Heart left ventricle (tissue), 16 donors: Measurements from ENCODE around the gene EEF1A1. TPM values are rescaled to one million over a fixed set of nuclear protein-coding genes. Genes with fewer than 3 reads are reported as not detected.
"Not testable (repeated sequence)": the region's sequence is repeated elsewhere in the genome, so short reads cannot be mapped to it uniquely, and the experiment has no call there.

ENCODE experiments used
- ATAC-seq, 4 donors: fragments of 200-7000 bp; cut with Tn5 transposase; one replicate each; pipeline ENCODE4 v1.9.1; 2020 to 2022; ENCODE audit warnings: moderate library complexity in 4 of 4, mild to moderate bottlenecking in 3 of 4, moderate number of reproducible peaks in 1 of 4
- DNase-seq, 5 donors: peaks; one replicate each; pipeline ENCODE4 v3.0.0-alpha.2; 2020
- H3K27ac ChIP-seq, 12 donors: fragments of 200-600 bp; sonication (generic) in 4 of 12; one replicate each; pipeline versions ENCODE4 v1.5.0 to v1.8.0; 2016 to 2022; ENCODE audit warnings: mild to moderate bottlenecking in 2 of 12
- H3K27me3 ChIP-seq, 9 donors: fragments of 200-600 bp; sonication (generic) in 2 of 9; one replicate each; pipeline versions ENCODE4 v1.5.1 to v1.8.0; 2016 to 2022; ENCODE audit warnings: mild to moderate bottlenecking in 3 of 9
- H3K36me3 ChIP-seq, 9 donors: fragments of 200-600 bp; sonication (generic) in 2 of 9; one replicate each; pipeline versions ENCODE4 v1.5.0 to v1.8.0; 2018 to 2022; ENCODE audit warnings: mild to moderate bottlenecking in 2 of 9
- H3K4me1 ChIP-seq, 12 donors: fragments of 200-600 bp; sonication (generic) in 4 of 12; one replicate each; pipeline versions ENCODE4 v1.5.0 to v1.8.0; 2016 to 2022; ENCODE audit warnings: mild to moderate bottlenecking in 3 of 12
- H3K4me3 ChIP-seq, 12 donors: fragments of 200-600 bp; sonication (generic) in 4 of 12; one replicate each; pipeline versions ENCODE4 v1.5.0 to v1.8.0; 2017 to 2022; ENCODE audit warnings: mild to moderate bottlenecking in 9 of 12, moderate library complexity in 4 of 12
- H3K9me3 ChIP-seq, 12 donors: fragments of 200-600 bp; sonication (generic) in 4 of 12; one replicate each; pipeline versions ENCODE4 v1.5.0 to v1.8.0; 2016 to 2022; ENCODE audit warnings: mild to moderate bottlenecking in 1 of 12
- POLR2A ChIP-seq, 2 donors: fragments of 450-650 bp; IDR thresholded peaks; one replicate each; pipeline ENCODE4 v1.6.1; 2017; ENCODE audit warnings: antibody characterized with exemption in 2 of 2, mild to moderate bottlenecking in 2 of 2, moderate library complexity in 2 of 2
- whole genome bisulfite sequencing, 4 donors: extraction: QIAGEN DNeasy Blood & Tissue Kit in 2 of 4; methylation state at CpG; one replicate each; pipeline versions ENCODE4 v1.1.5 to v1.1.7; 2013 to 2018; 5-methylcytosine and 5-hydroxymethylcytosine counted together
- intact Hi-C, 10 donors: fragments of 100-400 bp; cut with DNase I; formaldehyde crosslinking; loops; one replicate each; pipeline versions ENCODE4 v1.11.1 to v1.14.2; 2022
- polyA plus RNA-seq, 2 donors: library from polyadenylated mRNA; stranded (reverse); fragments of 200-250 nt; gene quantifications; one replicate each; pipeline ENCODE4 v1.2.3, GENCODE V29; 2013
- total RNA-seq, 9 donors: library from RNA; depleted of rRNA in 2 of 9; stranded (reverse); fragments of >200 nt in 2 of 9; fragmentation: NEBNext Ultra II Directional in 3 of 9; extraction: Animal tissue kit (Norgen Biotek cat#: 25700) in 3 of 9; gene quantifications; one replicate each; pipeline versions ENCODE4 v1.1.0 to v1.2.4, GENCODE V29; 2016 to 2023
- TF ChIP-seq, protein P1 (sequence below), 12 donors: fragments of 200-600 bp; sonication (generic) in 4 of 12; IDR thresholded peaks; one replicate each; pipeline versions ENCODE4 v1.5.0 to v1.8.0; 2018 to 2022; ENCODE audit warnings: antibody characterized with exemption in 12 of 12, mild to moderate bottlenecking in 5 of 12
- donor health status: ischemic (EF 13 %, LVEDD 7.1; RV severe dilation, severe dysfunction).
- donor health status: healthy with polysubstance abuse.
- donor health status: DM: no; HTN: yes; CAD: no.
- donor health status: DM: no; HTN: no; CAD: no.
- donor health status: ischemic (EF 25% LVEDD 6.9; RV normal size, moderate dysfunction).
- donor health status: ischemic (EF 25% LVEDD 5.7; RV mildly dilated, moderate dysfunction).
- donor health status: healthy.
- donor health status: DM: yes; HTN: yes; CAD: no.
- donor health status: ischemic (EF 35%, LVEDD 5.7; RV mildly dilated, moderate dysfunction).
- donor health status: nonischemic (EF 11% LVEDD 7.7; RV severe dilation, severe dysfunction).
- donor health status: DM: yes; HTN: yes; CAD: no.
- donor health status: PGD.
- donor health status: ischemic (EF 29% LVEDD 5.4; RV normal size, mild dysfunction).
- donor health status: nonischemic (EF 23%, LVEDD 6.1; RV moderate dilation, normal function).

The EEF1A1 gene
- total and polyA plus RNA-seq, 11 donors = 743 to 4,205 (median 1,528) TPM

DNA sequence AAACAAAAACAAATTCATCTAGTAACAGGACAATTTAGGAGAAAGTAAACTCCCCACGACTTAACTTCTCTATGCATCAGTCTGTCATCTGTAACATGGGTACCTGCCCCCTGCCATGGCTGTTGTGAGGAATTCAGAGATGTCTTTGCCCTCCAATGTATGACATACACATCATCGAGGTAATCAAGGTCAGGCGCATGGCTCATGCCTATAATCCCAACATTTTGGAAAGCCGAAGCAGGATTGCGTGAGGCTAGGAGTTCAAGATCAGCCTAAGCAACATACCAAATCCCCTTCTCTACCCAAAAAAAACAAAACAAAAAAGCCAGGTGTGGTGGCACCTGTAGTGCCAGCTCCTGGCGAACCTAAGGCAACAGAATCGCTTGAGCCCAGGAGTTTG, 9.0 kb downstream of the EEF1A1 start:
- H3K4me1 ChIP-seq = peaks cover 0 to 26% (median 11%) of the 10 kb centered on the region in 12 donors
- WGBS, 4 donors = 93 to 95% (median 94%) methylated on average over 7 of the region's 7 CpGs
- no peaks in the 10 kb centered on the region for H3K27me3 ChIP-seq
- no peaks in the 10 kb centered on the region for H3K9me3 ChIP-seq
- TF ChIP-seq POLR2A (IDR thresholded peaks at IDR 0.05) = no peak
- TF ChIP-seq, protein P1, sequence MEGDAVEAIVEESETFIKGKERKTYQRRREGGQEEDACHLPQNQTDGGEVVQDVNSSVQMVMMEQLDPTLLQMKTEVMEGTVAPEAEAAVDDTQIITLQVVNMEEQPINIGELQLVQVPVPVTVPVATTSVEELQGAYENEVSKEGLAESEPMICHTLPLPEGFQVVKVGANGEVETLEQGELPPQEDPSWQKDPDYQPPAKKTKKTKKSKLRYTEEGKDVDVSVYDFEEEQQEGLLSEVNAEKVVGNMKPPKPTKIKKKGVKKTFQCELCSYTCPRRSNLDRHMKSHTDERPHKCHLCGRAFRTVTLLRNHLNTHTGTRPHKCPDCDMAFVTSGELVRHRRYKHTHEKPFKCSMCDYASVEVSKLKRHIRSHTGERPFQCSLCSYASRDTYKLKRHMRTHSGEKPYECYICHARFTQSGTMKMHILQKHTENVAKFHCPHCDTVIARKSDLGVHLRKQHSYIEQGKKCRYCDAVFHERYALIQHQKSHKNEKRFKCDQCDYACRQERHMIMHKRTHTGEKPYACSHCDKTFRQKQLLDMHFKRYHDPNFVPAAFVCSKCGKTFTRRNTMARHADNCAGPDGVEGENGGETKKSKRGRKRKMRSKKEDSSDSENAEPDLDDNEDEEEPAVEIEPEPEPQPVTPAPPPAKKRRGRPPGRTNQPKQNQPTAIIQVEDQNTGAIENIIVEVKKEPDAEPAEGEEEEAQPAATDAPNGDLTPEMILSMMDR (IDR thresholded peaks at IDR 0.05) = no peak
- no peak overlapping the region for H3K4me3 ChIP-seq
- no peak overlapping the region for H3K27ac ChIP-seq
- no peak for DNase-seq
- intact Hi-C loops = loop anchor here in 2 of 10 donors (5.0 to 10.0 kb wide), 2 partner anchors 101 to 223 kb away; no protein-coding TSS in a partner anchor
- peaks cover 0 to 37% (median 24%) of the 10 kb centered on the region in 9 donors for H3K36me3 ChIP-seq
- ATAC-seq = no peak

DNA sequence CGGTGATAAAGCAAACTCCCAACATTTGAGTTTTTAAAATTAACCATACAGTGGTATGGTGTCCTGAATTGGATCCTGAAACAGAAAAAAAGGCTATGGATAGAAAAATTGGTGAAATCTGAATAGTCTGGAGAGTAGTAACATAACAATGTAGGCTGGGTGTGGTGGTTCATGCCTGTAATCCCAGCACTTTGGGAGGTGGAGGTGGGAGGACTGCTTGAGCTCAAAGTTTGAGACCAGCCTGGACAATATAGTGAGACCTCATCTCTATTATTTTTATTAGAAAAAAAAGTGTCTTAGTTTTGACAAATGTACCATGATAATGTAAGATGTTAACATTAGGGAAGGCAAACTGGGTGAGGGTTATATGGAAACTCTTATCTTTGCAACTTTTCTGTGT, 11.0 kb downstream of the EEF1A1 start:
- H3K9me3 ChIP-seq = peaks cover 0 to 4% (median 0%) of the 10 kb centered on the region in 12 donors
- ATAC-seq (no peak), DNase-seq (no peak)
- peaks cover 0 to 7% (median 0%) of the 10 kb centered on the region in 12 donors for H3K4me1 ChIP-seq
- no peak overlapping the region for H3K4me3 ChIP-seq
- H3K27ac ChIP-seq = no peak overlapping the region
- peaks cover 0 to 18% (median 5%) of the 10 kb centered on the region in 9 donors for H3K36me3 ChIP-seq
- intact Hi-C loops = loop anchor here in 3 of 10 donors (2.0 to 10.0 kb wide), 3 partner anchors 102 to 225 kb away; no protein-coding TSS in a partner anchor
- no peak for TF ChIP-seq POLR2A (IDR thresholded peaks at IDR 0.05)
- TF ChIP-seq, protein P1 (IDR thresholded peaks at IDR 0.05) = no peak
- H3K27me3 ChIP-seq = no peaks in the 10 kb centered on the region
- 91 to 100% (median 98%) methylated on average over 1 of the region's 1 CpG for whole genome bisulfite sequencing, 4 donors

DNA sequence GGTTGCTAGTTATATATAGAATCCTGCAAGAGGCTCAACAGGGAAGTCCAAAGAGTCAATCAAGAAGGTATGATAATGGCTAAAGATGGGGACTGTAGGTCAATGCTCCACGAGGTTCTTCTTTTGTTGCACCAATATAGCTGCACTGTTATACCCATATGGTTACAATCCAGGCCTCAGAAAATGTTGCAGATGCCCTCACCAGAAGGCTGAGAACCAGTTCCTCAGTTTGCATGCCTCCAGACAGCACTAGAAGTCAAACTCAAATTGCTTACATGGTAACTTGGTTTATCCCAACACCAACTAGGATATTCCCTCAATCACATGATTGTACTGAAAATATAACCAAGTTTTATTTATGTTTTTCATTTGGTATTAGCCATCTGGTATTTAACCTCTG, 12.1 kb downstream of the EEF1A1 start:
- peak overlapping the region in 1 of 12 donors; percentile 23 for H3K27ac ChIP-seq
- no peak overlapping the region for H3K4me3 ChIP-seq
- H3K9me3 ChIP-seq = peaks cover 0 to 4% (median 0%) of the 10 kb centered on the region in 12 donors
- H3K36me3 ChIP-seq = peaks cover 0 to 19% (median 10%) of the 10 kb centered on the region in 9 donors
- no peak for DNase-seq
- WGBS, 4 donors = 53 to 75% (median 63%) methylated on average over 1 of the region's 1 CpG
- H3K27me3 ChIP-seq = no peaks in the 10 kb centered on the region
- ATAC-seq = no peak
- TF ChIP-seq POLR2A (IDR thresholded peaks at IDR 0.05) = no peak
- TF ChIP-seq, protein P1 (IDR thresholded peaks at IDR 0.05) = no peak
- peaks cover 0 to 5% (median 0%) of the 10 kb centered on the region in 12 donors for H3K4me1 ChIP-seq
- intact Hi-C loops = loop anchor here in 1 of 10 donors (2.0 kb wide), 1 partner anchor 106 kb away; no protein-coding TSS in a partner anchor

DNA sequence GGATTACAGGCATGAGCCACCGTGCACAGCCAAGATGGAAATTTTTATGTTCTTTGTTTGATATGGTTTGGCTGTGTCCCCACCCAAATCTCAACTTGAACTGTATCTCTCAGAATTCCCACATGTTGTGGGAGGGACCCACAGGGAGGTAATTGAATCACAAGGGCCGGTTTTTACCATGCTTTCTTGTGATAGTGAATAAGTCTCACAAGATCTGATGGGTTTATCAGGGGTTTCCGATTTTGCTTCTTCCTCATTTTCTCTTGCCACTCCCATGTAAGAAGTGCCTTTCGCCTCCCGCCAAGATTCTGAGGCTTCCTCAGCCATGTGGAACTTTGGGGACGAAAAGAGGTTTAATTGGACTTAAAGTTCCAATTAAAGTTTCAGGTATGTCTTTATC, 14.6 kb downstream of the EEF1A1 start:
- no peak for ATAC-seq
- peaks cover 0 to 39% (median 34%) of the 10 kb centered on the region in 9 donors for H3K36me3 ChIP-seq
- peaks cover 0 to 4% (median 0%) of the 10 kb centered on the region in 12 donors for H3K9me3 ChIP-seq
- peaks cover 0 to 11% (median 0%) of the 10 kb centered on the region in 12 donors for H3K4me1 ChIP-seq
- H3K4me3 ChIP-seq = no peak overlapping the region
- 88 to 94% (median 90%) methylated on average over 6 of the region's 6 CpGs for WGBS, 4 donors
- H3K27me3 ChIP-seq = no peaks in the 10 kb centered on the region
- no peak for DNase-seq
- intact Hi-C loops = no loop called here
- TF ChIP-seq, protein P1 (IDR thresholded peaks at IDR 0.05) = no peak
- no peak for TF ChIP-seq POLR2A (IDR thresholded peaks at IDR 0.05)
- no peak overlapping the region for H3K27ac ChIP-seq

DNA sequence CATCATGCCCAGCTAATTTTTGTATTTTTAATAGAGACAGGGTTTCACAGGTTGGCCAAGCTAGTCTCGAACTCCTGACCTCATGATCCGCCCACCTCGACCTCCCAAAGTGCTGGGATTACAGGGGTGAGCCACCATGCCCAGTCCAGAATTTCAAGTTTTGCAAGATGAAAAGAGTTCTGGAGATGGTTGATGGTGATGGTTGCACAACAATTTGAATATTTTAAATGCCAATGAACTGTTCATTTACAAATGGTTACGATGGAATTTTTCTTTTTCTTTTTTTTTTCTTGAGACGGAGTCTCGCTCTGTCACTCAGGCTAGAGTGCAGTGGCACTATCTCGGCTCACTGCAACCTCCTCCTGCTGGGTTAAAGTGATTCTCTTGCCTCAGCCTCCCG, 15.1 kb downstream of the EEF1A1 start:
- H3K27ac ChIP-seq, DNase-seq, ATAC-seq, H3K4me3 ChIP-seq, intact Hi-C loops, H3K27me3 ChIP-seq, H3K9me3 ChIP-seq: not testable (repeated sequence)
- peaks cover 0 to 11% (median 0%) of the 10 kb centered on the region in 12 donors for H3K4me1 ChIP-seq
- H3K36me3 ChIP-seq = peaks cover 0 to 44% (median 40%) of the 10 kb centered on the region in 9 donors
- WGBS, 4 donors = 95 to 98% (median 96%) methylated on average over 8 of the region's 8 CpGs
